Left ventricle myocardium inferior (tissue), 1 donor: ENCODE data around the gene ADAP1. TPM values are rescaled to one million over a fixed set of nuclear protein-coding genes. Genes with fewer than 3 reads are reported as not detected.
"Not testable (repeated sequence)": the region's sequence is repeated elsewhere in the genome, so short reads cannot be mapped to it uniquely, and the experiment has no call there.

ENCODE experiments used
- DNase-seq: peaks from one replicate; pipeline ENCODE4 v3.0.0-alpha.2; 2020
- H3K27ac ChIP-seq: fragments of 200-600 bp; replicated peaks from 2 replicates; pipeline ENCODE4 v1.8.0; 2021
- H3K27me3 ChIP-seq: fragments of 200-600 bp; 2 replicates; pipeline ENCODE4 v1.8.0; 2021; ENCODE audit warnings: low read depth
- H3K36me3 ChIP-seq: fragments of 200-600 bp; 2 replicates; pipeline ENCODE4 v1.8.0; 2021
- H3K4me1 ChIP-seq: fragments of 200-600 bp; 2 replicates; pipeline ENCODE4 v1.8.0; 2021
- H3K4me3 ChIP-seq: fragments of 200-600 bp; 2 replicates; pipeline ENCODE4 v1.8.0; 2021; ENCODE audit warnings: mild to moderate bottlenecking, moderate library complexity
- H3K9me3 ChIP-seq: fragments of 200-600 bp; replicated peaks from 2 replicates; pipeline ENCODE4 v1.8.0; 2021
- CTCF ChIP-seq: fragments of 200-600 bp; IDR thresholded peaks from 2 replicates; pipeline ENCODE4 v1.8.0; 2021; ENCODE audit warnings: antibody characterized with exemption, mild to moderate bottlenecking, borderline replicate concordance
- intact Hi-C: fragments of 100-400 bp; cut with micrococcal nuclease; formaldehyde crosslinking; loops from one replicate; pipeline ENCODE4 v1.11.0; 2022
- total RNA-seq: library from RNA; stranded (reverse); fragmentation: NEBNext Ultra II Directional; extraction: Animal tissue kit (Norgen Biotek cat#: 25700); gene quantifications from one replicate; pipeline ENCODE4 v1.2.1, GENCODE V29; 2021
- donor health status: DM: no; HTN: yes; CAD: no; lungs with severe emphysema.

ADAP1 gene
- total RNA-seq, 1 donor from 2014 or later, result 8.4 TPM

GRCh38 chr7:873367-874002, 81.0 kb downstream of the ADAP1 start:
- Histone ChIP-seq H3K4me3 (no peak overlapping the region), H3K27me3 (no peaks in the 10 kb centered on the region), H3K36me3 (peaks cover 51% of the 10 kb centered on the region), H3K4me1 (peaks cover 68% of the 10 kb centered on the region), H3K27ac (peak overlapping the region; percentile 95), H3K9me3 (no peaks in the 10 kb centered on the region)
- DNase-seq, result peak; percentile 80
- TF ChIP-seq CTCF, result peak; percentile 96
- intact Hi-C loops, result loop anchor here (5.0 kb wide), 1 partner anchor 86 kb away; no protein-coding TSS in a partner anchor

- H3K9me3 ChIP-seq, H3K4me3 ChIP-seq, H3K27me3 ChIP-seq, DNase-seq: not testable (repeated sequence)
- Histone ChIP-seq H3K36me3 (peaks cover 57% of the 10 kb centered on the region), H3K4me1 (peaks cover 66% of the 10 kb centered on the region), H3K27ac (peak overlapping the region; percentile 95)
- intact Hi-C loops, result loop anchor here (5.0 kb wide), 1 partner anchor 85 kb away; no protein-coding TSS in a partner anchor
These were observed 81.8 kb downstream of the ADAP1 start for GRCh38 chr7:872685-873084.

GRCh38 chr7:871900-872537, 82.5 kb downstream of the ADAP1 start:
- no peak for TF ChIP-seq CTCF
- peaks cover 64% of the 10 kb centered on the region for H3K36me3 ChIP-seq
- no peak for DNase-seq

GRCh38 chr7:869348-869747, 85.1 kb downstream of the ADAP1 start:
- DNase-seq, result no peak
- peaks cover 57% of the 10 kb centered on the region for H3K4me1 ChIP-seq
- no peak overlapping the region for H3K4me3 ChIP-seq
- no peaks in the 10 kb centered on the region for H3K27me3 ChIP-seq
- no peak for TF ChIP-seq CTCF
- H3K27ac ChIP-seq, result peak overlapping the region; percentile 49
- no peaks in the 10 kb centered on the region for H3K9me3 ChIP-seq
- H3K36me3 ChIP-seq, result peaks cover 87% of the 10 kb centered on the region
- intact Hi-C loops, result no loop called here

More at GRCh38 chr7:871900-872537, 82.5 kb downstream of the ADAP1 start:
- intact Hi-C loops, result loop anchor here (5.0 kb wide), 1 partner anchor 85 kb away; no protein-coding TSS in a partner anchor
- Histone ChIP-seq H3K27ac (peak overlapping the region; percentile 95), H3K27me3 (no peaks in the 10 kb centered on the region), H3K4me3 (no peak overlapping the region), H3K9me3 (no peaks in the 10 kb centered on the region), H3K4me1 (peaks cover 71% of the 10 kb centered on the region)

- peaks cover 89% of the 10 kb centered on the region for H3K36me3 ChIP-seq
- H3K4me1 ChIP-seq, result peaks cover 44% of the 10 kb centered on the region
- no peaks in the 10 kb centered on the region for H3K9me3 ChIP-seq
- intact Hi-C loops, result no loop called here
- H3K4me3 ChIP-seq, result peak overlapping the region; percentile 29
- peak overlapping the region; percentile 87 for H3K27ac ChIP-seq
- TF ChIP-seq CTCF, result no peak
- H3K27me3 ChIP-seq, result no peaks in the 10 kb centered on the region
- no peak for DNase-seq
These were observed 86.3 kb downstream of the ADAP1 start for GRCh38 chr7:868189-868486.
